Panc1 (cell line): ENCODE data around the gene SLC26A4. TPM values are rescaled to one million over a fixed set of nuclear protein-coding genes. Genes with fewer than 3 reads are reported as not detected.

Experiments
- ATAC-seq: fragments of 200-7000 bp; cut with Tn5 transposase; 2 replicates; pipeline ENCODE4 v1.9.1; 2020; ENCODE audit warnings: mild to moderate bottlenecking, moderate library complexity
- BruUV-seq: library from RNA; stranded (reverse); fragments of 400-500 nt; replicated peaks from 2 replicates; lab custom pipeline; 2021; lab: Mats Ljungman, UMichigan
- CTCF ChIA-PET: fragments of 300-600 bp; sonication (Branson Sonifier 250); formaldehyde crosslinking; loops from one replicate; lab custom pipeline; 2022; ENCODE audit warnings: antibody characterized with exemption; lab: Charles Lee
- POLR2A ChIA-PET: fragments of 300-600 bp; sonication (Branson Sonifier 250); formaldehyde crosslinking; loops from one replicate; lab custom pipeline; 2022; ENCODE audit warnings: antibody characterized with exemption; lab: Charles Lee
- DNase-seq: peaks from one replicate; pipeline ENCODE4 v3.0.0-alpha.2; 2010; ENCODE audit warnings: low read depth, low spot score
- H3K27ac ChIP-seq: 2 replicates; pipeline ENCODE4 v1.5.1; 2011; ENCODE audit warnings: mild to moderate bottlenecking, low read length, inconsistent platforms
- H3K27me3 ChIP-seq: fragments of 200-500 bp; sonication (Bioruptor generic); 2 replicates; pipeline ENCODE4 v1.6.0; 2014; ENCODE audit warnings: low read length, inconsistent platforms; ENCODE audit not compliant: control insufficient read depth, insufficient read depth
- H3K36me3 ChIP-seq: fragments of 200-500 bp; sonication (Bioruptor generic); 2 replicates; pipeline ENCODE4 v1.5.1; 2014; ENCODE audit warnings: inconsistent platforms, mild to moderate bottlenecking, low read length, moderate library complexity; ENCODE audit not compliant: control insufficient read depth, insufficient read depth
- H3K4me1 ChIP-seq: 2 replicates; pipeline ENCODE4 v1.5.1; 2011; ENCODE audit warnings: inconsistent platforms, mild to moderate bottlenecking, low read length, moderate library complexity; ENCODE audit not compliant: control insufficient read depth, insufficient read depth
- H3K4me3 ChIP-seq, 2 experiments: 2 replicates each; pipeline ENCODE4 v1.5.1; 2011 to 2012; ENCODE audit warnings: low read depth in 2 of 2, low read length in 2 of 2, mild to moderate bottlenecking in 2 of 2, inconsistent platforms in 1 of 2, moderate library complexity in 1 of 2
- H3K9me3 ChIP-seq: fragments of 200-500 bp; sonication (Bioruptor generic); 2 replicates; pipeline ENCODE4 v1.5.1; 2014; ENCODE audit warnings: low read depth, mild to moderate bottlenecking, inconsistent platforms, low read length, moderate library complexity; ENCODE audit not compliant: control insufficient read depth, insufficient read depth
- POLR2AphosphoS5 ChIP-seq: IDR thresholded peaks from 2 replicates; pipeline ENCODE4 v1.6.1; 2012; ENCODE audit warnings: mild to moderate bottlenecking, low read depth, low read length, moderate library complexity
- SIN3A ChIP-seq: IDR thresholded peaks from 2 replicates; pipeline ENCODE4 v1.6.1; 2012; ENCODE audit warnings: low read depth, mild to moderate bottlenecking, low read length, moderate library complexity, borderline replicate concordance; ENCODE audit not compliant: insufficient read depth
- TCF7L2 ChIP-seq: IDR thresholded peaks from 2 replicates; pipeline ENCODE4 v1.6.1; 2011; ENCODE audit warnings: mild to moderate bottlenecking, low read depth, low read length, inconsistent platforms
- in situ Hi-C: cut with HindIII; loops from 2 replicates; pipeline ENCODE4 v1.10.0; 2016; ENCODE audit warnings: low sequenced_read_pairs, low pct_unique_long_range_greater_than_20kb
- intact Hi-C: fragments of 100-400 bp; cut with micrococcal nuclease; formaldehyde crosslinking; loops from one replicate; pipeline ENCODE4 v1.10.0; 2022; ENCODE audit not compliant: unreplicated experiment
- total RNA-seq: library from RNA; stranded (reverse); gene quantifications from one replicate; pipeline ENCODE4 v1.2.1, GENCODE V29; 2021; ENCODE audit not compliant: unreplicated experiment
- TF ChIP-seq, protein P1 (sequence below): fragments of 450-650 bp; IDR thresholded peaks from 2 replicates; pipeline ENCODE4 v1.5.1; 2017; ENCODE audit warnings: mild to moderate bottlenecking
- TF ChIP-seq, protein P2 (sequence below), 2 experiments: IDR thresholded peaks; 2 replicates each; pipeline ENCODE4 v1.6.1; 2011 to 2012; ENCODE audit warnings: low read depth in 2 of 2, control low read depth in 1 of 2, low read length in 1 of 2, mild to moderate bottlenecking in 1 of 2, moderate library complexity in 1 of 2; ENCODE audit not compliant: insufficient read depth in 1 of 2

Gene SLC26A4
- total RNA-seq, 1 experiment from 2014 or later: 0.05 TPM

DNA sequence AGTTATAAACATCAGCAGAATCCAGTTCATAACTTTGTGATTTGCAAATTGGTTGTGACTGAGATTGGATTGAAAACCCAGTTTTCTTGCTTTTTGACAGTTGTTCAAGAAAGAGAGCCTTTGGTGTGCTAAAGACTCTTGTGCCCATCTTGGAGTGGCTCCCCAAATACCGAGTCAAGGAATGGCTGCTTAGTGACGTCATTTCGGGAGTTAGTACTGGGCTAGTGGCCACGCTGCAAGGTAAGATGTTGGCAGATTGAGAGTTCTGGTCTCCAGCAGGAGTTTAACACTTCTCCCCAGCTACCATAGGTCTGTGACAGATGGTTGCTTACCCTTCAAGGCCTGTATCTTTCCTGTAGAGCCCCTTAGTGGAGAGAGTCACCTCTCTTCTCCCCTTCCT is 2.6 kb downstream of the SLC26A4 start:
- DNase-seq (no peak), ATAC-seq (no peak)
- Histone ChIP-seq H3K4me3 (no peak overlapping the region), H3K36me3 (no peaks in the 10 kb centered on the region), H3K27me3 (peaks cover 41% of the 10 kb centered on the region), H3K4me1 (peaks cover 4% of the 10 kb centered on the region; the same call in 1 of the 2 replicates), H3K27ac (no peak overlapping the region), H3K9me3 (no peaks in the 10 kb centered on the region)
- TF ChIP-seq TCF7L2: no peak
- TF ChIP-seq, protein P1, sequence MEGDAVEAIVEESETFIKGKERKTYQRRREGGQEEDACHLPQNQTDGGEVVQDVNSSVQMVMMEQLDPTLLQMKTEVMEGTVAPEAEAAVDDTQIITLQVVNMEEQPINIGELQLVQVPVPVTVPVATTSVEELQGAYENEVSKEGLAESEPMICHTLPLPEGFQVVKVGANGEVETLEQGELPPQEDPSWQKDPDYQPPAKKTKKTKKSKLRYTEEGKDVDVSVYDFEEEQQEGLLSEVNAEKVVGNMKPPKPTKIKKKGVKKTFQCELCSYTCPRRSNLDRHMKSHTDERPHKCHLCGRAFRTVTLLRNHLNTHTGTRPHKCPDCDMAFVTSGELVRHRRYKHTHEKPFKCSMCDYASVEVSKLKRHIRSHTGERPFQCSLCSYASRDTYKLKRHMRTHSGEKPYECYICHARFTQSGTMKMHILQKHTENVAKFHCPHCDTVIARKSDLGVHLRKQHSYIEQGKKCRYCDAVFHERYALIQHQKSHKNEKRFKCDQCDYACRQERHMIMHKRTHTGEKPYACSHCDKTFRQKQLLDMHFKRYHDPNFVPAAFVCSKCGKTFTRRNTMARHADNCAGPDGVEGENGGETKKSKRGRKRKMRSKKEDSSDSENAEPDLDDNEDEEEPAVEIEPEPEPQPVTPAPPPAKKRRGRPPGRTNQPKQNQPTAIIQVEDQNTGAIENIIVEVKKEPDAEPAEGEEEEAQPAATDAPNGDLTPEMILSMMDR: no peak
- in situ Hi-C loops: no loop called here
- intact Hi-C loops: no loop called here
- ChIA-PET CTCF (no interaction called here), POLR2A (interaction anchor here (0.6 kb wide), 1 partner anchor 65 kb away, joined by 3 read pairs; no protein-coding TSS in a partner anchor)
- BruUV-seq: no TSS peak

DNA sequence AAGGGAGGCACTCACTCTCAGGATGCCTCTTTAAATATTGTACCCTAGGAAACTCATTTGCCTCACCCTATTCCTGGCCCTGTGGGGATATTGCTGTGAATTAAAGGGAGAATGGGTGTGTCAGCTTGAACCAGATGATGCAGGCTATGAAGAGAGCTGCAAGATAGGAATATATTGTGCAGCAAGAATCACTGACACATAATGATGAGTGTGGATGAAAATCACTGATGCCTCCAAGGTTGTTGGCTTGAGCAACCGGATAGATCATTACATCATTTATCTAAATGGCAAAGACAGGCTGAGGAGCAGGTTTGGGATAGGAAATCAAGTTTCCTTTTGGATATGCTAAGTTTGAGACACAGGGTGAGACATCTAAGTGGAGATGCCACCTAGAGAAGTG is 6.2 kb downstream of the SLC26A4 start:
- no peaks in the 10 kb centered on the region for H3K9me3 ChIP-seq
- in situ Hi-C loops (no loop called here), intact Hi-C loops (no loop called here)
- ChIA-PET POLR2A (no interaction called here), CTCF (no interaction called here)
- no peak for TF ChIP-seq POLR2AphosphoS5
- TF ChIP-seq, protein P1: no peak
- TF ChIP-seq, protein P2, sequence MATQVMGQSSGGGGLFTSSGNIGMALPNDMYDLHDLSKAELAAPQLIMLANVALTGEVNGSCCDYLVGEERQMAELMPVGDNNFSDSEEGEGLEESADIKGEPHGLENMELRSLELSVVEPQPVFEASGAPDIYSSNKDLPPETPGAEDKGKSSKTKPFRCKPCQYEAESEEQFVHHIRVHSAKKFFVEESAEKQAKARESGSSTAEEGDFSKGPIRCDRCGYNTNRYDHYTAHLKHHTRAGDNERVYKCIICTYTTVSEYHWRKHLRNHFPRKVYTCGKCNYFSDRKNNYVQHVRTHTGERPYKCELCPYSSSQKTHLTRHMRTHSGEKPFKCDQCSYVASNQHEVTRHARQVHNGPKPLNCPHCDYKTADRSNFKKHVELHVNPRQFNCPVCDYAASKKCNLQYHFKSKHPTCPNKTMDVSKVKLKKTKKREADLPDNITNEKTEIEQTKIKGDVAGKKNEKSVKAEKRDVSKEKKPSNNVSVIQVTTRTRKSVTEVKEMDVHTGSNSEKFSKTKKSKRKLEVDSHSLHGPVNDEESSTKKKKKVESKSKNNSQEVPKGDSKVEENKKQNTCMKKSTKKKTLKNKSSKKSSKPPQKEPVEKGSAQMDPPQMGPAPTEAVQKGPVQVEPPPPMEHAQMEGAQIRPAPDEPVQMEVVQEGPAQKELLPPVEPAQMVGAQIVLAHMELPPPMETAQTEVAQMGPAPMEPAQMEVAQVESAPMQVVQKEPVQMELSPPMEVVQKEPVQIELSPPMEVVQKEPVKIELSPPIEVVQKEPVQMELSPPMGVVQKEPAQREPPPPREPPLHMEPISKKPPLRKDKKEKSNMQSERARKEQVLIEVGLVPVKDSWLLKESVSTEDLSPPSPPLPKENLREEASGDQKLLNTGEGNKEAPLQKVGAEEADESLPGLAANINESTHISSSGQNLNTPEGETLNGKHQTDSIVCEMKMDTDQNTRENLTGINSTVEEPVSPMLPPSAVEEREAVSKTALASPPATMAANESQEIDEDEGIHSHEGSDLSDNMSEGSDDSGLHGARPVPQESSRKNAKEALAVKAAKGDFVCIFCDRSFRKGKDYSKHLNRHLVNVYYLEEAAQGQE (IDR thresholded peaks at IDR 0.05; ENCODE audit: insufficient read depth in 1 of 2, low read depth in 2 of 2, low read length in 1 of 2): no peak
- no peak for TF ChIP-seq TCF7L2
- TF ChIP-seq SIN3A: no peak
- peaks cover 22% of the 10 kb centered on the region for H3K27me3 ChIP-seq
- no peak for ATAC-seq
- no peak for DNase-seq
- H3K36me3 ChIP-seq: no peaks in the 10 kb centered on the region
- BruUV-seq: no TSS peak
- H3K4me1 ChIP-seq: no peaks in the 10 kb centered on the region; the same call in 1 of the 2 replicates
- H3K4me3 ChIP-seq: no peak overlapping the region
- H3K27ac ChIP-seq: no peak overlapping the region
